ENCODE results near the gene STRN.

Gene STRN

GRCh38 chr2:36808386-36809068, 157.8 kb downstream of the STRN start:
- no peak for DNase-seq (ENCODE audit: low read depth)
- H3K4me3 ChIP-seq (ENCODE audit: low read depth, low read length): no peak overlapping the region
- no peak for TF ChIP-seq CTCF (conservative IDR thresholded peaks at IDR 0.05; ENCODE audit: low read depth, low read length)

- peak; percentile 75 for DNase-seq (ENCODE audit: low read depth)
- no peak for TF ChIP-seq CTCF (conservative IDR thresholded peaks at IDR 0.05; ENCODE audit: low read depth, low read length)
- no peak overlapping the region for H3K4me3 ChIP-seq (ENCODE audit: low read depth, low read length)
These were observed 159.0 kb downstream of the STRN start for GRCh38 chr2:36807223-36807886.

- H3K4me3 ChIP-seq (ENCODE audit: low read depth, low read length): no peak overlapping the region
- TF ChIP-seq CTCF (conservative IDR thresholded peaks at IDR 0.05; ENCODE audit: low read depth, low read length): no peak
These were observed 160.6 kb downstream of the STRN start for GRCh38 chr2:36805635-36806224.

GRCh38 chr2:36802952-36803351, 163.4 kb downstream of the STRN start:
- DNase-seq (ENCODE audit: low read depth): no peak
- H3K4me3 ChIP-seq (ENCODE audit: low read depth, low read length): no peak overlapping the region
- no peak for TF ChIP-seq CTCF (conservative IDR thresholded peaks at IDR 0.05; ENCODE audit: low read depth, low read length)

More at GRCh38 chr2:36805635-36806224, 160.6 kb downstream of the STRN start:
- DNase-seq (ENCODE audit: low read depth): no peak

GRCh38 chr2:36801088-36801487, 165.2 kb downstream of the STRN start:
- DNase-seq (ENCODE audit: low read depth): no peak
- TF ChIP-seq CTCF (conservative IDR thresholded peaks at IDR 0.05; ENCODE audit: low read depth, low read length): no peak
- H3K4me3 ChIP-seq (ENCODE audit: low read depth, low read length): no peak overlapping the region

GRCh38 chr2:36800381-36800780, 166.0 kb downstream of the STRN start:
- TF ChIP-seq CTCF (conservative IDR thresholded peaks at IDR 0.05; ENCODE audit: low read depth, low read length): no peak
- no peak overlapping the region for H3K4me3 ChIP-seq (ENCODE audit: low read depth, low read length)
- no peak for DNase-seq (ENCODE audit: low read depth)

All from choroid plexus epithelial cell (primary cell).